HG02588 (cell line): Measurements from ENCODE around the gene IL6R.

Experiments used
- ATAC-seq: cut with Tn5 transposase; IDR thresholded peaks from one replicate; pipeline ENCODE4 v1.9.1; 2021; ENCODE audit warnings: mild to moderate bottlenecking, moderate library complexity; ENCODE audit not compliant: unreplicated experiment

The IL6R gene

GRCh38 chr1:154502744-154503115 is 97.6 kb downstream of the IL6R start:
- ATAC-seq = no peak

GRCh38 chr1:154503898-154504297 is 98.8 kb downstream of the IL6R start:
- ATAC-seq = no peak

- no peak for ATAC-seq
These were observed 107.6 kb downstream of the IL6R start for GRCh38 chr1:154512760-154513159.

- no peak for ATAC-seq
These were observed 109.0 kb downstream of the IL6R start for GRCh38 chr1:154514066-154514553.

GRCh38 chr1:154517661-154518060 is 112.5 kb downstream of the IL6R start:
- no peak for ATAC-seq
